MM.1S (cell line): ENCODE results near the gene DNAJC27.

Experiments
- EZH2 ChIP-seq: fragments of 300-600 bp; sonication (generic); optimal IDR thresholded peaks from 2 replicates; pipeline ENCODE3; 2017; ENCODE audit warnings: low read depth, mild to moderate bottlenecking, antibody characterized with exemption, low read length, mixed read lengths
- EZH2phosphoT487 ChIP-seq: fragments of 300-600 bp; sonication (generic); IDR thresholded peaks from 2 replicates; pipeline ENCODE4 v1.6.1; 2018; ENCODE audit warnings: antibody characterized with exemption, low read length
- TF ChIP-seq, protein P1 (sequence below): fragments of 300-600 bp; sonication (generic); IDR thresholded peaks from 2 replicates; pipeline ENCODE4 v1.5.1; 2016; ENCODE audit warnings: antibody characterized with exemption, low read length, mixed read lengths

DNA sequence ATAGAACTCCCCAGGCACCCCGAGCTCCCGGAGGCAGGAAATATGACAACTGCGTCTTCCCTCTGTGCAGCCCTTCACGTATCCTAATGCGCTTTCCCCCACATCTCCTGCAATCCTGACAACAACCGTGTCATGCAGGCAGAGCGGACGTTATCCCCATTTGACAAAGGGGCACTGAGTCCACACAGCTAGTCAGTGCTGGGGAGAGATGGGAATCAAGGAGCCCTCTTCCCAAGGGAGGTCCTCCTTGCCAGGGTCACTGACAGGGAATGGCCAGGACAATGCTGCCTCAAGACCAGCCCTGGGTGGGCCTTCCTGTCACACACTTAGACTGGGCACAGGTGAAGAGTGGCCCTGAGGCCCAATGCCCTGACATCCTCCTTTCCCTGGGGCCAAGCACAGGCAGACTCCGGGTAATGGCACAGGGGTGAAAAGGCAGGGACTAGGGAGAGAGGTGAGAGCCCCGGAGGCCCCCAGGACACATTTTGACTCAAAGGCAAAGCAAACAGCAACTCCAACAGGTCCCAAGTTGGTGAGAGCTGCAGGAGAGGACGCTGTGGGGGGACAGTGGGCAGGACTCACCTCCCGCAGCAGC, 53.9 kb downstream of the DNAJC27 start:
- TF ChIP-seq EZH2: no peak
- TF ChIP-seq, protein P1, sequence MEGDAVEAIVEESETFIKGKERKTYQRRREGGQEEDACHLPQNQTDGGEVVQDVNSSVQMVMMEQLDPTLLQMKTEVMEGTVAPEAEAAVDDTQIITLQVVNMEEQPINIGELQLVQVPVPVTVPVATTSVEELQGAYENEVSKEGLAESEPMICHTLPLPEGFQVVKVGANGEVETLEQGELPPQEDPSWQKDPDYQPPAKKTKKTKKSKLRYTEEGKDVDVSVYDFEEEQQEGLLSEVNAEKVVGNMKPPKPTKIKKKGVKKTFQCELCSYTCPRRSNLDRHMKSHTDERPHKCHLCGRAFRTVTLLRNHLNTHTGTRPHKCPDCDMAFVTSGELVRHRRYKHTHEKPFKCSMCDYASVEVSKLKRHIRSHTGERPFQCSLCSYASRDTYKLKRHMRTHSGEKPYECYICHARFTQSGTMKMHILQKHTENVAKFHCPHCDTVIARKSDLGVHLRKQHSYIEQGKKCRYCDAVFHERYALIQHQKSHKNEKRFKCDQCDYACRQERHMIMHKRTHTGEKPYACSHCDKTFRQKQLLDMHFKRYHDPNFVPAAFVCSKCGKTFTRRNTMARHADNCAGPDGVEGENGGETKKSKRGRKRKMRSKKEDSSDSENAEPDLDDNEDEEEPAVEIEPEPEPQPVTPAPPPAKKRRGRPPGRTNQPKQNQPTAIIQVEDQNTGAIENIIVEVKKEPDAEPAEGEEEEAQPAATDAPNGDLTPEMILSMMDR: no peak
- no peak for TF ChIP-seq EZH2phosphoT487
